Endothelial cell of umbilical vein (primary cell): Measurements from ENCODE around the gene SCLT1. TPM values are rescaled to one million over a fixed set of nuclear protein-coding genes. Genes with fewer than 3 reads are reported as not detected.

Experiments used
- BruUV-seq: library from RNA; stranded (reverse); fragments of 400-500 nt; replicated peaks from 2 replicates; lab custom pipeline; 2021; lab: Mats Ljungman, UMichigan
- CTCF ChIA-PET: fragments of 300-600, 350-600 bp; sonication (Branson Sonifier 250); formaldehyde crosslinking; loops from one replicate; lab custom pipeline; 2021; ENCODE audit warnings: antibody characterized with exemption, inconsistent platforms; lab: Charles Lee
- POLR2A ChIA-PET: fragments of 300-600, 350-600 bp; sonication (Branson Sonifier 250); formaldehyde crosslinking; loops from one replicate; lab custom pipeline; 2021; ENCODE audit warnings: antibody characterized with exemption, inconsistent platforms; lab: Charles Lee
- DNase-seq: peaks from one replicate; pipeline ENCODE4 v3.0.0-alpha.2; 2011; ENCODE audit warnings: low read depth, low spot score
- FAIRE-seq: peaks from 2 replicates; lab custom pipeline; 2011; peaks lifted over from hg19 to GRCh38; lab: Jason Lieb, UNC
- H2AFZ ChIP-seq: 2 replicates; pipeline ENCODE4 v1.6.0; 2012; ENCODE audit warnings: low read depth, low read length, control low read depth, inconsistent platforms
- H3K27ac ChIP-seq: 2 replicates; pipeline ENCODE4 v1.5.1; 2011; ENCODE audit warnings: low read depth, mild to moderate bottlenecking, control low read depth, low read length, moderate library complexity; ENCODE audit not compliant: insufficient read depth
- H3K27me3 ChIP-seq, 2 experiments: 2 replicates each; pipeline versions ENCODE4 v1.6.0 to v1.6.1; 2011; ENCODE audit warnings: low read length in 2 of 2, mixed read lengths in 1 of 2; ENCODE audit not compliant: control insufficient read depth in 2 of 2, insufficient read depth in 2 of 2
- H3K36me3 ChIP-seq, 2 experiments: 2 replicates in 1 of 2; 3 replicates in 1 of 2; pipeline ENCODE4 v1.5.1; 2011; ENCODE audit warnings: low read length in 2 of 2, mild to moderate bottlenecking in 1 of 2, moderate library complexity in 1 of 2; ENCODE audit not compliant: control insufficient read depth in 2 of 2, insufficient read depth in 2 of 2; ENCODE audit errors: extremely low read depth in 1 of 2
- H3K4me1 ChIP-seq: 3 replicates; pipeline ENCODE4 v1.5.1; 2011; ENCODE audit warnings: mild to moderate bottlenecking, low read length; ENCODE audit not compliant: control insufficient read depth, insufficient read depth; ENCODE audit errors: extremely low read depth
- H3K4me2 ChIP-seq: 2 replicates; pipeline ENCODE4 v1.6.1; 2011; ENCODE audit warnings: low read length, control low read depth, mixed read lengths; ENCODE audit not compliant: insufficient read depth
- H3K4me3 ChIP-seq, 3 experiments: fragments of 200-600 bp in 1 of 3; sonication (generic), shearing (Covaris generic) in 1 of 3; replicated peaks in 1 of 3; 2 replicates each; pipeline ENCODE4 v1.5.1; 2011 to 2016; ENCODE audit warnings: control low read depth in 3 of 3, low read length in 3 of 3, mild to moderate bottlenecking in 2 of 3, inconsistent platforms in 1 of 3, low read depth in 1 of 3, moderate library complexity in 1 of 3; ENCODE audit not compliant: insufficient read depth in 1 of 3
- H3K79me2 ChIP-seq: 2 replicates; pipeline ENCODE4 v1.6.0; 2012; ENCODE audit warnings: low read length, inconsistent platforms; ENCODE audit not compliant: control insufficient read depth, insufficient read depth
- H3K9ac ChIP-seq: replicated peaks from 2 replicates; pipeline ENCODE3; 2011; ENCODE audit warnings: low read length, control low read depth; ENCODE audit not compliant: insufficient read depth; ENCODE audit errors: extremely low read depth
- H3K9me1 ChIP-seq: replicated peaks from 3 replicates; pipeline ENCODE4 v1.6.0; 2011; ENCODE audit warnings: mild to moderate bottlenecking, low read length; ENCODE audit not compliant: control insufficient read depth, insufficient read depth; ENCODE audit errors: extremely low read depth
- H3K9me3 ChIP-seq: replicated peaks from 2 replicates; pipeline ENCODE4 v1.5.1; 2012; ENCODE audit warnings: low read length, inconsistent platforms; ENCODE audit not compliant: control insufficient read depth, insufficient read depth
- H4K20me1 ChIP-seq: replicated peaks from 2 replicates; pipeline ENCODE3; 2011; ENCODE audit warnings: mild to moderate bottlenecking, low read length; ENCODE audit not compliant: control insufficient read depth, insufficient read depth; ENCODE audit errors: extremely low read depth
- CTCF ChIP-seq, 2 donors: IDR thresholded peaks; 1 replicate in 1 of 2; 2 replicates in 1 of 2; pipeline ENCODE4 v1.5.1; 2011; ENCODE audit warnings: low read length in 2 of 2, mild to moderate bottlenecking in 2 of 2, moderate library complexity in 2 of 2, control low read depth in 1 of 2, inconsistent platforms in 1 of 2, low read depth in 1 of 2; ENCODE audit not compliant: insufficient read depth in 1 of 2; ENCODE audit errors: extremely low read depth in 1 of 2
- EZH2 ChIP-seq: IDR thresholded peaks from 2 replicates; pipeline ENCODE4 v1.6.1; 2012; ENCODE audit warnings: borderline replicate concordance, low read depth, mild to moderate bottlenecking, moderate library complexity, low read length, inconsistent platforms; ENCODE audit not compliant: severe bottlenecking
- FOS ChIP-seq: IDR thresholded peaks from 2 replicates; pipeline ENCODE4 v1.6.1; 2011; ENCODE audit warnings: mild to moderate bottlenecking, low read length, moderate library complexity, borderline replicate concordance; ENCODE audit not compliant: insufficient read depth
- GATA2 ChIP-seq: IDR thresholded peaks from 2 replicates; pipeline ENCODE4 v1.7.0; 2011; ENCODE audit warnings: low read depth, mild to moderate bottlenecking, moderate library complexity, mixed read lengths, low read length; ENCODE audit not compliant: insufficient read length, insufficient read depth
- JUN ChIP-seq: IDR thresholded peaks from 2 replicates; pipeline ENCODE4 v1.6.1; 2011; ENCODE audit warnings: borderline replicate concordance, low read depth; ENCODE audit not compliant: insufficient read length, insufficient read depth
- MAX ChIP-seq: IDR thresholded peaks from 2 replicates; pipeline ENCODE4 v1.6.1; 2011; ENCODE audit not compliant: insufficient read depth, insufficient read length
- MYC ChIP-seq: IDR thresholded peaks from one replicate; pipeline ENCODE4 v1.6.1; 2011; ENCODE audit warnings: mild to moderate bottlenecking, low read depth, low read length
- POLR2A ChIP-seq: IDR thresholded peaks from 2 replicates; pipeline ENCODE4 v1.6.1; 2012; ENCODE audit warnings: low read depth, mild to moderate bottlenecking, control low read depth, low read length
- POLR2AphosphoS5 ChIP-seq: IDR thresholded peaks from 2 replicates; pipeline ENCODE4 v1.6.1; 2012; ENCODE audit warnings: low read depth, mild to moderate bottlenecking, control low read depth, low read length, moderate library complexity; ENCODE audit not compliant: insufficient read depth
- dilution Hi-C: fragments of 300-500 bp; cut with MboI; formaldehyde crosslinking; loops from one replicate; pipeline ENCODE4 v1.15.0; 2019; ENCODE audit warnings: low sequenced_read_pairs; ENCODE audit not compliant: extremely low pct_ligation_motif_present
- intact Hi-C: fragments of 100-400 bp; cut with micrococcal nuclease; formaldehyde crosslinking; loops from one replicate; pipeline ENCODE4 v1.10.0; 2022
- polyA plus RNA-seq, 4 experiments: library from polyadenylated mRNA; depleted of rRNA in 3 of 4; stranded (reverse) in 3 of 4; unstranded in 1 of 4; fragments of >200 nt; gene quantifications; 2 replicates each; pipeline versions ENCODE4 v1.2.1 to v1.2.3, GENCODE V29; 2011 to 2012; ENCODE audit warnings: missing spikeins in 1 of 4
- total RNA-seq: library from RNA; stranded (reverse); gene quantifications from 2 replicates; pipeline ENCODE4 v1.2.3, GENCODE V29; 2021

Gene SCLT1
- total and polyA plus RNA-seq, 2 donors (not counting 3 experiments of a cell fraction or from before 2014, with no cell fraction given) = 3.2 to 14.0 TPM

- Histone ChIP-seq H3K4me3 (no peak overlapping the region), H3K4me2 (no peak overlapping the region), H3K27me3 (no peaks in the 10 kb centered on the region), H3K9me3 (no peaks in the 10 kb centered on the region), H4K20me1 (no peaks in the 10 kb centered on the region), H3K27ac (no peak overlapping the region), H3K9me1 (no peaks in the 10 kb centered on the region), H3K4me1 (peaks cover 11% of the 10 kb centered on the region), H3K9ac (no peak overlapping the region), H3K36me3 (peaks cover 28 to 37% of the 10 kb centered on the region in 2 experiments), H2AFZ (no peak overlapping the region), H3K79me2 (peaks cover 2% of the 10 kb centered on the region)
- no peak for FAIRE-seq
- dilution Hi-C loops (no loop called here), intact Hi-C loops (no loop called here)
- TF ChIP-seq POLR2AphosphoS5 (no peak), MAX (no peak), JUN (no peak), FOS (no peak), EZH2 (no peak), CTCF (IDR thresholded peaks at IDR 0.05; ENCODE audit: extremely low read depth in 1 of 2, insufficient read depth in 1 of 2, low read depth in 1 of 2, low read length in 2 of 2) (no peak), GATA2 (no peak), POLR2A (no peak), MYC (no peak)
- BruUV-seq = no TSS peak
- DNase-seq = no peak
- POLR2A ChIA-PET = no interaction called here
- CTCF ChIA-PET = no interaction called here
Observed at GRCh38 chr4:128858879-128859671, 234.3 kb downstream of the SCLT1 start.
